Stimulated activated CD4-positive, alpha-beta T cell treated with anti-CD3 and anti-CD28 coated beads, Interleukin-12 subunit alpha, Interleukin-12 subunit beta, amount 100 ng/mL, for 4 hours (primary cell): ENCODE results near the gene RGS8.

Experiments used
- DNase-seq: peaks from one replicate; pipeline ENCODE4 v3.0.0-alpha.2; 2020

The RGS8 gene

GRCh38 chr1:182684116-182684828 is at the start of gene RGS8:
Gene RGS8 (minus strand): TSS chr1:182684587. CDS start chr1:182669649, 14,938 bp downstream.
- no peak for DNase-seq

- no peak for DNase-seq
Measured at GRCh38 chr1:182731852-182732575, 47.6 kb upstream of the RGS8 start.

DNA sequence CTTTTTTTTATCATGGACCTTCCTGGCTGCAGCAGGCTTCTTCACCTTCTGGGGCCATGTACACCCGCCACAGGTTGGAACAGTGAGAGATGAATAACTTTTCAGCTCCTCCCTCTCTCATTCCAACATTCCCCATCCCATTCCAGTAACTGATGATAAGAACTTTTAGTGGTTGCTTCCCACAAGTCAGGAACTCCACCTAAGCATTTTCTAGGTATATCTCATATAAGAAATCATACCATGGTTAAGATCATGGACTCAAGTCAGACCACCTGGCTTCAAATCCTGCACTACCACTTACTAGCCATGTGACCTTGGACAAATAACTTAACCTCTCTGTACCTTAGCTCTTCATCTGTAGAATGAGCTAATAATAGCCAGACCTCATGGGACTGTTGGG is 42.5 kb upstream of the RGS8 start:
- DNase-seq: no peak

DNA sequence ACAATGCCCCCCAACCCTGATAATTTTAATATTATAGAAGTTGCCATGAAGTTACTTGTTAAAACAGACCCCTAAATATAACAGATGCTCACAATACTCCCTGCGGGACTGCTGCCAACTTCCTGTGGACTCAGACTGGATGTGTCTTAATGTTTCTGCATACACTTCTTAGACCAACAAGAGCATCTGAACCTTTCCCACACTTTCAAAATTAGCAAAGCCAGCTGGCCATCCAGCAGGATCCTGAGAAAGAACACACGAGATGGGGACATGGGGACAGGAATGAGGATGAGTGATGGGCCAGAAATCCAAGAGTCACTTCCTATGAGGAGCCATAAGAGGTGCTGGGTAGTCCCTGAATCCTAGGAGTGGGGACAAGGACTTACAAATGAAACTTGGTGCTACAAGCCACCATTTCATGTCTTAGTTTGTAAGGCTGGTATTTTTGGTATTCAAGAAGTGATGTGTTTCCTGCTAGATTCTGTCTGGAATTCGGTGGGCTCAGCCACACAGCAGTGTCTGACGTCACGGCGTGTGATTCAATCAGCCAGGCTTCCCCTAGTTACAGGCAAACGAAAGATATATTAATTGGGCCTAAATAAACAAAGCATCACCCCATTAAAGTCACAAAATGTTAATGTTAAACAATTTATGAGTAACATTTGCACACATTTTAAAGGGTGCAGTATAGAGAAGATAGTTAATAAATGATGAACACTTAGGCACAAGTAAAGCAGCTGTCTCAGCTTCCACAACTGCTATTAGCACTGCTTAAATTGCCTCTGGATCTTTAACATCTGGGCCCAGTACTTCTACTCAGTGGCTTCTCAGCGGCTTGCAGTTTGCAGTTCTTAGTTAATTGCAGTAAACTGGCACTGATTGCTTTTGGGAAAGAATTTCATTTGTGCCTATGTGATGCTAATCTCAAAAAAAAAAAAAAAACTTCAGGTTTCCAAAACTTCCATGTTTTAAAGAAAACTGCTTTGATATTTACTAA is 41.2 kb upstream of the RGS8 start:
- DNase-seq: no peak

GRCh38 chr1:182724215-182724614 is 39.8 kb upstream of the RGS8 start:
- DNase-seq: no peak

GRCh38 chr1:182723200-182723599 is 38.8 kb upstream of the RGS8 start:
- DNase-seq: no peak

DNA sequence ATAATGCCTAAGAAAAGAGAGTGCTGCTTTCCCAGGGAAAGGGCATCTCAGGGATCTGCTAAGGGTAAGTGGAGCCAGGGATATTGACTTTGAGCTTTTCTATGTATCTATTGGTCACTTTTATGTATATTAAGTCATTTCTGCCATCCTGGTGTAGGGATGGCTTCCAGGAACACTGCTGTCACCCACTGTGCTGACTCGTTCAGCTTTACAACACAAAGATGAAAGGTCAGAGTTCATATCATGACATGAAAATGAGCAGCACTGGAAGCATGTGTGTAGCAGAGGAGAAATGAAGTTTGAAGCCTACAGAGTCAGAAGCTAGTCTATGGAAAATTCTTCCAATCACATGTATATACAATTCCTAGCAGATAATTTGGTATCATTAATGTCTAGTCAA is 37.1 kb upstream of the RGS8 start:
- no peak for DNase-seq

- DNase-seq: no peak
Measured at GRCh38 chr1:182720463-182720862, 36.1 kb upstream of the RGS8 start.

DNA sequence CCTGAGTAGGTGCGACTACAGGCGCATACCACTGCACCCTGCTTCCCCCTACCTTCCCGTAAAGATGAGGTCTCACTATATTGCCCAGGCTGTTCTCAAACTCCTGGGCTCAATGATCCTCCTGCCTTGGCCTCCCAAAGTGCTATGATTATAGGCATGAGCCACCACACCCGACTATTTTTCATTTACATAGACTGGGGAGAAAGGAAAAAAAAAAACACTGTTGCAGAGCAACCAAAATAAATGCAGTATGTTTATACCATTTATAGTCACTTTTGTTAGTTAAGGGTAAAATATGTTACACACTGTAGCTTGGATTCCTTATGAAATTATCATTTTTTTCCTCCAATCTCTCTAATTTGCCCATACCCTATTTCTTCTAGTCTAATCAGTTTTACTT is 35.2 kb upstream of the RGS8 start:
- no peak for DNase-seq

DNA sequence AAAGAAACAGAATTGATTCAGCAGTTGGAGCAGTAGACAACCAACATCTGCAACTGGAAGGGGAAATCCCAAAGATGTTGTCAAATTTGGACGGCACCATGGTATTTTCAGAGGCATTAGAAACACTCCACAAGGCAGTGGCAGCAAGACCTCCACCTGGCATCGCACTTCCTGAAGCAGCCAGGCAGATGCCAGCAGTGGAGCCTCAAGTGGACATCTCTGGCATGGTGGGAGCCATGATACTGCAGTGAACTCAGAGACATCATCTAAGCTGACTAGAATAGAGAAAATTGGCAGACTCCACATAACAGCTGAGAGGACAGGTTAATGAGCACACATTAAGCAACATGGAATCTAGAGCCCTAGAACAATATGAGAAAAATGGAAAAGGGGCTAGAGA is 33.9 kb upstream of the RGS8 start:
- no peak for DNase-seq

GRCh38 chr1:182716740-182717720 is 32.6 kb upstream of the RGS8 start:
- no peak for DNase-seq

- no peak for DNase-seq
Measured at GRCh38 chr1:182715531-182715930, 31.1 kb upstream of the RGS8 start.

GRCh38 chr1:182714546-182714945 is 30.2 kb upstream of the RGS8 start:
- no peak for DNase-seq

DNA sequence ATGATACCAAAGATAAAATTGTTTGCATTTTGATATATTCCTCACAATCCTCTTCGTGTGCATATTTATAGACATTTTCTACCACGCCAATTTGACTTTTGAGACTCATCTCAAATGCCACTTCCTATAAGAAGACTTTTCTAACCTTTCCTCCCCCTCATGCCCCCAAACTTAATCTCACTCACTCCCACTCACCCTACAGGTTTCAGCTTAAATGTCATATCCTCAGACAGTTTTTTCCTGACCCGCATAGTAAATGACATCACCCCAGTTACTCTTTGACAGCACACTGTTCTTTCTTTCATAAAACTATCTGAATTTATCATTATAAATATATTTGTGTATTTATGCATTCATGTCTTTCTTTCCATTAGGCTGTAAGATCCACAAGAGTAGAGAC is 29.6 kb upstream of the RGS8 start:
- no peak for DNase-seq

- DNase-seq: no peak
Measured at GRCh38 chr1:182713492-182713891, 29.1 kb upstream of the RGS8 start.

GRCh38 chr1:182709855-182710254 is 25.5 kb upstream of the RGS8 start:
- no peak for DNase-seq

DNA sequence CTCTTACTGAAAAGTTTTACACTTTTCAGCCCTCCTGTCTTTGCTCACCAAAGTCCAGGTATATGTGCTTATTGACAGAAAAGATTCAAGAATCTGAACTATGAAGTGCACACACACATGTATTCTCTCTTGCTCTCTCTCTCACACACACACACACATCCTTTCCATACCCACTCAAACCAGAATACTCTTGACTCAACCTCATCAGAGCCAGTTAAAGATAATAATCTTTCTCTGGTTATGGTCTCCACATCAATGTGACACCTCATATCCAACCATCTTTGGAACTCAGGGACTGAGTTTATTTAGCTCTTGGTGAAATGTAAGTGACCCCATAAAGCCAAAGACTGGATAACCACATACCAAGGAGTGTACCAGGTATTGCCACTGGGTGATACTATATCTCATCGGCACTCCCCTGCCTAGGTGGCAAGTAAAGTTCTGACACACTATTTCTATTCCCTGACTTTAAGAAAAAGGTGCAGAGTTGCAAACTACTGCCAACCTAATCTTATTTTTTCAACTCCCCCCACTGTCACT is 24.9 kb upstream of the RGS8 start:
- DNase-seq: no peak

DNA sequence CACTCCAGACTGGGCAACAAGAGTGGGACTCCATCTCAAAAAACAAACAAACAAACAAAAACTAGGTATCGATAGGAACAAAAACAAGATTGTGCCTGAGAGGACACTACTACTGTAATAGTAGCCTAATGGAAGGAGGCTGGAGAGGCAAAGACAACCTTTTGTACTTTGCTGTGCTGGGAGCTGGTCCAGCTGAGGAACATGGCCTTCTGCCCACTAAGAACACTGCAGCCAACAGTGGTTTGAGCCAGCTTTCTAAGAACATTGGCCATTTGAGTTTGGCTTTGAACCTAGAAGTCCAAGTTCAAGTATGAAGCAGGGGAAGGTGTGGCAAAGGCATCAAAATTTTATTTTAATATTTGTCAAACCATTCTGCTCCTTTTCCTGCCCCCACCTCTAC is 22.7 kb upstream of the RGS8 start:
- DNase-seq: no peak

DNA sequence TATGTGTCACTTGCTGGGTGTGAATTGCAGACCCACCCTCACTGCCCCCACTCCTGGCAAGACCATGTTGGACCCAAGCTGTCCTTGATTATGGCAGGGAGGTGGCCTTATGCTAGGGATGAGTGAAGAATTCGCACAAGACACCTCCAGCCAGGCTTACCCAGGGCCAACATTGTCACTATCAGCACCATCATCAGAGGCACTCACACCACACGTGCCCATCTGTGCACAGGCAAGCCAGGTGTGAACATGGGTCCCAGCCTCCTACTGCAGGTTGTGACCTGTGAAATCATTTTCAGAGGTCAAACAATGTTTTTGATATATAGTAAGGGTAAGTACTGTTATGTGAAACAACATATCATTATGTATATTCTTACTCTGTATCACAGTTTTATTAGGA is 20.3 kb upstream of the RGS8 start:
- DNase-seq: no peak

DNA sequence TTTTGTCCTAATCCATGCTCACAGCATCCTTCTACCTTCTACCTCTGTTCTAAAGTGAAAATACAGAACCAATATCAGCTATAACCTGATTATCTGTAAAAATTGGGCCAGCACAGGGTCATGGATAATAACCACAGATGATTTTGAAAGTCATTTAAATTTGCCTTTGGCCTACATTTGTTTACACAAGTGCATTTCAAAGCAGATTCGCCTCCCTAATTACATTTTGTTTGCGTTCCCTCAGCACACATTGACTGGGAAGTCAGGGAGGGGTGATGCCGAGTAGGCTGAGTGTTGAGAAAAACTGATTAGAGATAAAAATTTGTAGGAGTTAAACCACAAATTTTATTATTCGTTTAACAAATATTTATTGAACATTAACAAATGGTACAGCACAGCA is 19.2 kb upstream of the RGS8 start:
- DNase-seq: no peak

GRCh38 chr1:182702826-182703524 is 18.6 kb upstream of the RGS8 start:
- no peak for DNase-seq
